ENCODE data around the gene KIAA0232.
"Not testable (repeated sequence)": the region's sequence is repeated elsewhere in the genome, so short reads cannot be mapped to it uniquely, and the experiment has no call there.

- not testable (repeated sequence) for TF ChIP-seq CTCF (optimal IDR thresholded peaks at IDR 0.05 in 1 of 3, IDR thresholded peaks at IDR 0.05 in 1 of 3, conservative IDR thresholded peaks at IDR 0.05 in 1 of 3; ENCODE audit: extremely low read depth in 1 of 3, insufficient read depth in 2 of 3, low read length in 3 of 3); EZH2 (IDR thresholded peaks at IDR 0.05; ENCODE audit: low read length)
Measured at GRCh38 chr4:6756345-6756744, 26.2 kb upstream of the KIAA0232 start.

Measured in keratinocyte (primary cell).